IMR-90 (cell line): ENCODE data around the gene CREBL2. TPM values are rescaled to one million over a fixed set of nuclear protein-coding genes. Genes with fewer than 3 reads are reported as not detected.

Source experiments
- ATAC-seq: fragments of 200-7000 bp; cut with Tn5 transposase; 2 replicates; pipeline ENCODE4 v1.9.1; 2020; ENCODE audit warnings: low read depth, mild to moderate bottlenecking, moderate library complexity
- BruUV-seq: library from RNA; stranded (reverse); fragments of 400-500 nt; replicated peaks from 2 replicates; lab custom pipeline; 2021; lab: Mats Ljungman, UMichigan
- CTCF ChIA-PET: fragments of 300-600 bp; formaldehyde crosslinking; extraction: SDS; loops from one replicate; lab custom pipeline; 2021; ENCODE audit warnings: antibody characterized with exemption; lab: Yijun Ruan, JAX
- POLR2A ChIA-PET: fragments of 300-600 bp; sonication (Branson Sonifier 250); formaldehyde crosslinking; loops from one replicate; lab custom pipeline; 2022; ENCODE audit warnings: antibody characterized with exemption; ENCODE audit not compliant: unreplicated experiment; lab: Charles Lee
- DNase-seq: peaks from one replicate; pipeline ENCODE4 v3.0.0; 2013
- H2AFZ ChIP-seq: replicated peaks from 2 replicates; pipeline ENCODE3; 2013; ENCODE audit warnings: low read length, mild to moderate bottlenecking; ENCODE audit not compliant: poor library complexity
- H2AK5ac ChIP-seq: 2 replicates; pipeline ENCODE4 v1.6.1; 2013; ENCODE audit warnings: low read depth, low read length, inconsistent platforms
- H2AK9ac ChIP-seq: replicated peaks from 2 replicates; pipeline ENCODE3; 2013; ENCODE audit warnings: mild to moderate bottlenecking, low read depth, low read length, moderate library complexity; ENCODE audit not compliant: poor library complexity
- H2BK120ac ChIP-seq: 2 replicates; pipeline ENCODE4 v1.6.1; 2013; ENCODE audit warnings: low read depth, low read length, inconsistent platforms
- H2BK15ac ChIP-seq: 3 replicates; pipeline ENCODE4 v1.6.1; 2013; ENCODE audit warnings: low read depth, low read length, inconsistent platforms
- H2BK20ac ChIP-seq: 2 replicates; pipeline ENCODE4 v1.6.1; 2013; ENCODE audit warnings: low read depth, mild to moderate bottlenecking, inconsistent platforms, low read length, moderate library complexity
- H2BK5ac ChIP-seq: 2 replicates; pipeline ENCODE4 v1.6.1; 2013; ENCODE audit warnings: mild to moderate bottlenecking, low read depth, low read length, inconsistent platforms; ENCODE audit not compliant: poor library complexity, severe bottlenecking
- H3K14ac ChIP-seq: replicated peaks from 2 replicates; pipeline ENCODE4 v1.6.1; 2013; ENCODE audit warnings: low read depth, low read length, inconsistent platforms
- H3K18ac ChIP-seq: 2 replicates; pipeline ENCODE4 v1.6.1; 2013; ENCODE audit warnings: low read depth, low read length, control low read depth
- H3K23ac ChIP-seq: 2 replicates; pipeline ENCODE4 v1.6.1; 2013; ENCODE audit warnings: low read depth, low read length, inconsistent platforms
- H3K27ac ChIP-seq: 2 replicates; pipeline ENCODE4 v1.5.1; 2013; ENCODE audit warnings: mild to moderate bottlenecking, control low read depth, low read length; ENCODE audit not compliant: insufficient read depth
- H3K27me3 ChIP-seq: 2 replicates; pipeline ENCODE4 v1.6.1; 2013; ENCODE audit warnings: low read length; ENCODE audit not compliant: control insufficient read depth, insufficient read depth
- H3K36me3 ChIP-seq: 2 replicates; pipeline ENCODE4 v1.6.1; 2013; ENCODE audit warnings: low read length, mixed read lengths; ENCODE audit not compliant: control insufficient read depth, insufficient read depth
- H3K4ac ChIP-seq: 2 replicates; pipeline ENCODE4 v1.6.1; 2013; ENCODE audit warnings: low read depth, low read length, inconsistent platforms
- H3K4me1 ChIP-seq: 2 replicates; pipeline ENCODE4 v1.6.1; 2013; ENCODE audit warnings: low read length, mixed read lengths; ENCODE audit not compliant: control insufficient read depth, insufficient read depth
- H3K4me2 ChIP-seq: 2 replicates; pipeline ENCODE4 v1.6.1; 2013; ENCODE audit warnings: low read depth, mild to moderate bottlenecking, control low read depth, low read length, moderate library complexity
- H3K4me3 ChIP-seq: 2 replicates; pipeline ENCODE4 v1.5.1; 2013; ENCODE audit warnings: low read depth, mild to moderate bottlenecking, control low read depth, low read length, moderate library complexity; ENCODE audit not compliant: insufficient read depth
- H3K56ac ChIP-seq: 2 replicates; pipeline ENCODE4 v1.6.1; 2013; ENCODE audit warnings: low read length, inconsistent platforms; ENCODE audit not compliant: insufficient read depth; ENCODE audit errors: extremely low read depth
- H3K79me1 ChIP-seq, 2 experiments: 2 replicates each; pipeline ENCODE4 v1.6.1; 2013; ENCODE audit warnings: low read length in 2 of 2, inconsistent platforms in 1 of 2, low read depth in 1 of 2
- H3K9ac ChIP-seq: 2 replicates; pipeline ENCODE4 v1.6.1; 2013; ENCODE audit warnings: low read depth, low read length, control low read depth
- H3K9me1 ChIP-seq: 2 replicates; pipeline ENCODE4 v1.6.1; 2013; ENCODE audit warnings: low read length, inconsistent platforms; ENCODE audit not compliant: insufficient read depth
- H3K9me3 ChIP-seq: 2 replicates; pipeline ENCODE4 v1.6.1; 2013; ENCODE audit warnings: low read length; ENCODE audit not compliant: control insufficient read depth, insufficient read depth
- H4K20me1 ChIP-seq: 2 replicates; pipeline ENCODE4 v1.6.1; 2013; ENCODE audit warnings: low read length, inconsistent platforms; ENCODE audit not compliant: insufficient read depth
- H4K5ac ChIP-seq: 2 replicates; pipeline ENCODE4 v1.6.1; 2013; ENCODE audit warnings: mild to moderate bottlenecking, low read depth, low read length, control low read depth
- H4K8ac ChIP-seq, 2 experiments: 2 replicates each; pipeline ENCODE4 v1.6.1; 2013; ENCODE audit warnings: low read depth in 2 of 2, low read length in 2 of 2, control low read depth in 1 of 2, inconsistent platforms in 1 of 2
- H4K91ac ChIP-seq: 2 replicates; pipeline ENCODE4 v1.6.1; 2013; ENCODE audit warnings: low read depth, low read length, inconsistent platforms; ENCODE audit not compliant: insufficient read depth
- dilution Hi-C: fragments of 300-500 bp; cut with HindIII; formaldehyde crosslinking; loops from one replicate; pipeline ENCODE4 v1.14.3; 2018; ENCODE audit warnings: low sequenced_read_pairs; ENCODE audit not compliant: unreplicated experiment
- in situ Hi-C: fragments of 300-500 bp; cut with MboI; formaldehyde crosslinking; loops from 3 replicates; pipeline ENCODE4 v1.14.3; 2019; ENCODE audit warnings: low sequenced_read_pairs, inconsistent platforms, mixed read lengths
- intact Hi-C: fragments of 100-400 bp; cut with micrococcal nuclease; formaldehyde crosslinking; loops from 2 replicates; pipeline ENCODE4 v1.10.0; 2022
- polyA plus RNA-seq, 3 experiments: library from polyadenylated mRNA; depleted of rRNA; stranded (reverse); fragments of >200 nt; gene quantifications; 2 replicates each; pipeline ENCODE4 v1.2.3, GENCODE V29; 2012; ENCODE audit warnings: low replicate concordance in 1 of 3
- total RNA-seq: library from RNA; depleted of rRNA; stranded (reverse); fragments of >200 nt; gene quantifications from 2 replicates; pipeline ENCODE4 v1.2.3, GENCODE V29; 2012
- TF ChIP-seq, protein P1 (sequence below): conservative IDR thresholded peaks from 2 replicates; pipeline ENCODE4 v1.5.1; 2012; ENCODE audit warnings: mild to moderate bottlenecking, low read depth, low read length, improper control_type of control experiment

CREBL2 gene
- total and polyA plus RNA-seq, 2 of the 4 experiments (the other 2 are of a cell fraction): 11.5 to 19.0 TPM

- Histone ChIP-seq H2AK9ac (no peak overlapping the region), H2BK5ac (no peak overlapping the region), H3K4me1 (peaks cover 9% of the 10 kb centered on the region), H3K18ac (no peak overlapping the region), H3K27ac (no peak overlapping the region), H2AK5ac (no peak overlapping the region), H4K8ac (no peak overlapping the region), H3K23ac (no peak overlapping the region), H2BK15ac (no peak overlapping the region), H3K9me3 (peaks cover 17% of the 10 kb centered on the region), H2AFZ (no peak overlapping the region), H3K14ac (no peak overlapping the region), H2BK120ac (no peak overlapping the region), H3K9me1 (peaks cover 6% of the 10 kb centered on the region), H3K9ac (no peak overlapping the region), H3K36me3 (no peaks in the 10 kb centered on the region), H3K56ac (no peak overlapping the region), H3K4me2 (no peak overlapping the region), H3K4me3 (no peak overlapping the region), H4K5ac (no peak overlapping the region), H3K79me1 (peaks cover 0 to 5% of the 10 kb centered on the region in 2 experiments; a peak in 1 of 4 replicates), H2BK20ac (no peak overlapping the region), H3K4ac (no peak overlapping the region), H4K91ac (no peak overlapping the region), H3K27me3 (no peaks in the 10 kb centered on the region), H4K20me1 (no peaks in the 10 kb centered on the region)
- ChIA-PET CTCF (no interaction called here), POLR2A (no interaction called here)
- no peak for DNase-seq
- TF ChIP-seq, protein P1, sequence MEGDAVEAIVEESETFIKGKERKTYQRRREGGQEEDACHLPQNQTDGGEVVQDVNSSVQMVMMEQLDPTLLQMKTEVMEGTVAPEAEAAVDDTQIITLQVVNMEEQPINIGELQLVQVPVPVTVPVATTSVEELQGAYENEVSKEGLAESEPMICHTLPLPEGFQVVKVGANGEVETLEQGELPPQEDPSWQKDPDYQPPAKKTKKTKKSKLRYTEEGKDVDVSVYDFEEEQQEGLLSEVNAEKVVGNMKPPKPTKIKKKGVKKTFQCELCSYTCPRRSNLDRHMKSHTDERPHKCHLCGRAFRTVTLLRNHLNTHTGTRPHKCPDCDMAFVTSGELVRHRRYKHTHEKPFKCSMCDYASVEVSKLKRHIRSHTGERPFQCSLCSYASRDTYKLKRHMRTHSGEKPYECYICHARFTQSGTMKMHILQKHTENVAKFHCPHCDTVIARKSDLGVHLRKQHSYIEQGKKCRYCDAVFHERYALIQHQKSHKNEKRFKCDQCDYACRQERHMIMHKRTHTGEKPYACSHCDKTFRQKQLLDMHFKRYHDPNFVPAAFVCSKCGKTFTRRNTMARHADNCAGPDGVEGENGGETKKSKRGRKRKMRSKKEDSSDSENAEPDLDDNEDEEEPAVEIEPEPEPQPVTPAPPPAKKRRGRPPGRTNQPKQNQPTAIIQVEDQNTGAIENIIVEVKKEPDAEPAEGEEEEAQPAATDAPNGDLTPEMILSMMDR: no peak
- dilution Hi-C loops (no loop called here), intact Hi-C loops (no loop called here), in situ Hi-C loops (no loop called here)
- no TSS peak for BruUV-seq
- no peak for ATAC-seq
Measured at GRCh38 chr12:12648284-12648683, 36.6 kb downstream of the CREBL2 start.
